SK-N-MC (cell line): ENCODE measurements around the gene SIAE.

Experiments
- EZH2 ChIP-seq: fragments of 200-600 bp; sonication (generic); IDR thresholded peaks from one replicate; pipeline ENCODE4 v1.6.1; 2017; ENCODE audit warnings: antibody characterized with exemption
- FOXP2 ChIP-seq: optimal IDR thresholded peaks from 2 replicates; pipeline ENCODE3; 2011; ENCODE audit warnings: mild to moderate bottlenecking, moderate library complexity; ENCODE audit not compliant: insufficient read depth; ENCODE audit errors: extremely low read length, control extremely low read depth
- POLR2AphosphoS5 ChIP-seq: IDR thresholded peaks from 2 replicates; pipeline ENCODE4 v1.6.1; 2012; ENCODE audit warnings: mild to moderate bottlenecking, low read depth, low read length, borderline replicate concordance

GRCh38 chr11:124639186-124639585 is 34.4 kb downstream of the SIAE start:
- TF ChIP-seq POLR2AphosphoS5 (no peak), EZH2 (no peak), FOXP2 (no peak)
